HG02840 (cell line): Measurements from ENCODE around the gene FGF6.
"Not testable (repeated sequence)": the region's sequence is repeated elsewhere in the genome, so short reads cannot be mapped to it uniquely, and the experiment has no call there.

Source experiments
- ATAC-seq: cut with Tn5 transposase; IDR thresholded peaks from one replicate; pipeline ENCODE4 v1.9.1; 2021; ENCODE audit warnings: mild to moderate bottlenecking, moderate library complexity, moderate number of reproducible peaks; ENCODE audit not compliant: unreplicated experiment, low FRiP score

Gene FGF6, protein sequence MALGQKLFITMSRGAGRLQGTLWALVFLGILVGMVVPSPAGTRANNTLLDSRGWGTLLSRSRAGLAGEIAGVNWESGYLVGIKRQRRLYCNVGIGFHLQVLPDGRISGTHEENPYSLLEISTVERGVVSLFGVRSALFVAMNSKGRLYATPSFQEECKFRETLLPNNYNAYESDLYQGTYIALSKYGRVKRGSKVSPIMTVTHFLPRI

DNA sequence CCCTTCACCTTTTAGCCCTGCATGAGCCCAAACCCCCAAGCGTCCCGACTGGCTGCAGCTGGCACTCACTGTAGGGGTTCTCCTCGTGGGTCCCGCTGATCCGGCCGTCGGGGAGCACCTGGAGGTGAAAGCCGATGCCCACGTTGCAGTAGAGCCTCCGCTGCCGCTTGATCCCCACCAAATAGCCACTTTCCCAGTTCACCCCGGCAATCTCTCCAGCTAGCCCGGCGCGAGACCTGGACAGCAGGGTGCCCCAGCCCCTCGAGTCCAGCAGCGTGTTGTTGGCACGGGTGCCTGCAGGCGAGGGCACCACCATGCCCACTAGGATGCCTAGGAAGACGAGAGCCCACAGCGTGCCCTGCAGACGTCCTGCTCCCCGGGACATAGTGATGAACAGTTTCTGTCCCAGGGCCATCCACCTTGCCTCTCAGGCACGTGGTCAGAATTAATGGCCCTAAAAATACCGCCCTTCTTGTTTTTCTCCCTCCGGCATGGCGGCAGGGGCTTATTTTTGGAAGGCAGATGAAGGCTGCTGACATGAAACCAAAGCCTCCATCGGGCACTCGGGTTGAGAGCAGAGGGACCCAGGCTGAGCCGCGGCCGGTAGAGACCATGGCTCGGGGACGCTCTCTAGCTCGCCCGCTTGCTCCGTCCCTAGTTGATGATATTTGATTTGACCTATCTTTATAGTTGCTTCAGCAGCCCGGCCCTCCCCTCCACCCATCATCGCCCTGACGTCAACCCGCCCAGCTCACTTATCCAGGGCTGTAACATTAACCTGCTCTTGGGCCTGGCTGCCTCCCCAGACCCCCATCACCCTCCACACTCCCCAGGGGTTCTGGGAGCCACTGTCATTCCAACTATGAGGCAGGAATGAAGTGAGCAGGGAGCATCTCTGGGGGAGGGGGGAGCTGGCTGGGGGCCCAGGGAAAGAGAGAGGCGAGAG, at the start of gene FGF6:
FGF6 (minus strand) TSS at position 660 of the 946 bp plus-strand sequence; CDS start at position 415, 245 bp downstream.
- no peak for ATAC-seq

DNA sequence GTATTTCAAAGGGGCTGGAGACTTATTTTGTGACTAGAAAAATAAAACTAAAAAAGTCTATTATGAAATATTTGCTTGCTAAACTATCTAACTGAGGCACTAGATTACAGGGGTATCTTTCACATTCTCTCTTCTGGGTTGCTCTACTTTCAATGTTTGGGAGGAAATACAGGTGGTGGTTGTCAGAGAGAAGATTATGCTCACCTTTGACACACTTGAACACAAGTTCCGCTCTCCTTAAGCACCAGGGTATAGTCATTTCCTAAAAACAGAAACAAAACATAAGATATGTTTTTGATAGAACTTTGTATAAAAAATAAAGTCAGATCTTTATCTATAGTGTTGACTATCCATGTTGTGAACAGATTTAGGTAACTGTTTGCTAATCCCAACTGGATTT, 45.4 kb upstream of the FGF6 start:
- ATAC-seq = no peak

- ATAC-seq = no peak
Measured at GRCh38 chr12:4489556-4489955, 43.9 kb upstream of the FGF6 start.

DNA sequence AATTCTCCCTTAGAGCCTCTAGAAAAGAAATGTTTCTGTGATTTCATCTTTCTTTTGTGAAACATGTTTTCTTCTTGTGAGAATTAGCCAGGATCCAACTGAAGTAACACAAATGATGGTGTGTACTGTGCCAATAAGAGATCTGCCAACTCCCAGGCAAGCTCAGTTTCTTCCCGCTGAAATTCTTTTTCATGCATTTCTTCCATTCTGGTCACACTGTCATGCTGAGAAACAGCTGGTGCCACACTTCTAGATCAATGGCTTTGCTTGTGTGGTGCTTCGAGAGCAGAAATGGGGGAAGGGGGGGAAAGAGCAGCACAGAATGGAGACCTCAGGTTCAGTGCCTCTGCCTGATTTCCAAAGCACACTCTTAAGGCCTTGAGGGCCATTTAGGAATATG, 41.4 kb upstream of the FGF6 start:
- no peak for ATAC-seq

GRCh38 chr12:4486049-4486699, 40.6 kb upstream of the FGF6 start:
- no peak for ATAC-seq

DNA sequence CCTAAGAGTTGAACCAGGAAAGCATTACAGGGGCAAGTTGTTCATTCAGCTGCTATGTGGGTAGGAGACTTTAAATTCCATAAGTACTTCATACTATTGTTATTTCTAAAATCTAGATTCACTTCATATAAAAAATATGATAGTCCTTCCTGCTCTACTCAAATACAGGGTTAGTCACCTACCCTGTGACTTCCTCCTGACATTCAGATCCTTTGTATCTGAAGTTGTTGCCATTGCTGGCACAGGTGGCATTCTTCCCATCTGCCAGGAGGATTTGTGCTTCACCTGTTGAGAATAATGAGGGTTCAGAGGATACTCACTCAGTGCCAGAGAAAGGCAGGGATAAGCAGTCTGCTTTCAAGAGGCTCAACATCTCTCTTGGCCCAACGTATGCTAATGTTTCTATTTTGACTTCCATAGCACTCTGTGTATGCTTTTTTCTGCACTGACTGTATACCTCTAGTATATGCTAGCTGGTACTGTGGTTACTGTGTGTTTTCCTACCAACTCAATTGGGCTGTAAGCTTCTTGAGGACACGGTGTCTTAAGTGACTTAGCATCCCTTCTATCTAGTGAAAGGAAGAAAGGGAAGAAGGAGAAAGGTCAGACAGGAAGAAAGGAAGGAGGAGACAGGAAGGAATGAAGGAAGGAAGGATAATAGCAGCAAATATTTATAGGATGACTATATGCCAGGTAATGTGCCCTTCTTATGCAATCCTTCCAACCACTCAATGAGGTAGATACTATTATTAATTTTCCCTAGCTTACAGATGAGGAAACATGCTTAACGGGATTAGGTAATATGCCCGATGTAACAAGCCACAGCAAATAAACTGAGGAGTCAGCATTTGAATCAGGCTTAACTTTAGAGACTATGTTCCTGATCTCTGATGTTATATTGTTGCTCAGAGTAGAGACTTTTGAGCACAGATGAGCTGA, 38.5 kb upstream of the FGF6 start:
- no peak for ATAC-seq

GRCh38 chr12:4482936-4483335, 37.3 kb upstream of the FGF6 start:
- ATAC-seq = no peak

DNA sequence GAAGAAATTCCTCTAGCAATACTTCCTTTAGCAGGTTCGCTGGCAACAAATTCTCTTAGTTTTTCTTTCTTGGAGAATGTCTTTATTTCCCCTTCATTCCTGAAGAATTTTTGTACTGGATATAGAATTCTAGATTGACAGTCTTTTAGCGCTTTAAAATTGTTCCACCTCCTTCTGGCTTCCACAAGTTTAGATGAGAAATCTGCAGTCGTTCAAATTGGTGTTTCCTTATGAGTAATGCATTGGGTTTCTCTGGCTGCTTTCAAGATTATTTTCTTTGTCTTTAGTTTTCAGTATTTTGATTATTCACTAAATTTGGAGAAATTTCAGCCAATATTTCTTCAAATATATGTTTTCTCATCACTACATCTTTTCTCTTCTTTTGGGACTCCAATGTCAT, 33.3 kb upstream of the FGF6 start:
- ATAC-seq = no peak

- no peak for ATAC-seq
Measured at GRCh38 chr12:4477129-4477528, 31.5 kb upstream of the FGF6 start.

GRCh38 chr12:4472046-4472445, 26.4 kb upstream of the FGF6 start:
- ATAC-seq = no peak

GRCh38 chr12:4471256-4471655, 25.6 kb upstream of the FGF6 start:
- ATAC-seq = no peak

- ATAC-seq = no peak
Measured at GRCh38 chr12:4468994-4469393, 23.4 kb upstream of the FGF6 start.

GRCh38 chr12:4460761-4461160, 15.1 kb upstream of the FGF6 start:
- ATAC-seq = no peak

DNA sequence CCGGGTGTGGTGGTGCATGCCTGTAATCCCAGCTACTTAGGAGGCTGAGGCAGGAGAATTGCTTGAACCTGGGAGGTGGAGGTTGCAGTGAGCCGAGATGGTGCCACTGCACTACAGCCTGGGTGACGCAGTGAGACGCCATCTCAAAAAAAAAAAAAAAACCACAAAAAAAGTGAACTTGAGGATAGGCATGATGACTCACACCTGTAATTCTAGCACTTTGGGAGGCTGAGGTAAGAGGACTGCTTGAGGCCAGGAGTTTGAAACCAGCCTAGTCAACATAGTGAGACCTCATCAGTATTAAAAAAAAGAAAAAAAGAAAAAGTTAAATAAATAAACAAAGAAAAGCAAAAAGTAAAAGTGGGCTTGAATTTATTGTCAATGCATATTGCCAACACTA, 10.2 kb upstream of the FGF6 start:
- ATAC-seq = not testable (repeated sequence)

GRCh38 chr12:4454315-4454860, 8.8 kb upstream of the FGF6 start:
- ATAC-seq = no peak

GRCh38 chr12:4451694-4452093, 6.1 kb upstream of the FGF6 start:
- no peak for ATAC-seq

GRCh38 chr12:4450551-4451112, 5.0 kb upstream of the FGF6 start:
- no peak for ATAC-seq

DNA sequence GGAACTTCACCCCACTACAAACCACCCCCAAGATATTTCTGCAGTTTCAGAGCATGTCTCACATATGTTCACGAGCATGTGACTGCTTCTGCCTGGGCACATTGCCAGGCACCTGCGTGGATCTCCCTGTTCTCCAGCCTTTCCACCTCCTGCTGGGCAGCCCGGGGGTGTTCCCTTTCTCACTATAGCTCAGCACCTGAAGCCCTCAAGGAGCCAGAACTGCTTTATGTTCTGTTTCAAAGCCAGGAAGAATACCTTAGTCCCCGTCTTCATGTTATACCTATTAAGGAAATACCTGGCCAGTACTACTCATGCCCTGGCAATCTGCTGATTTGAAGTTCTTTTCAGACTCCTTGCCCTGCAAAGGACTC, 4.2 kb upstream of the FGF6 start:
- ATAC-seq = no peak

DNA sequence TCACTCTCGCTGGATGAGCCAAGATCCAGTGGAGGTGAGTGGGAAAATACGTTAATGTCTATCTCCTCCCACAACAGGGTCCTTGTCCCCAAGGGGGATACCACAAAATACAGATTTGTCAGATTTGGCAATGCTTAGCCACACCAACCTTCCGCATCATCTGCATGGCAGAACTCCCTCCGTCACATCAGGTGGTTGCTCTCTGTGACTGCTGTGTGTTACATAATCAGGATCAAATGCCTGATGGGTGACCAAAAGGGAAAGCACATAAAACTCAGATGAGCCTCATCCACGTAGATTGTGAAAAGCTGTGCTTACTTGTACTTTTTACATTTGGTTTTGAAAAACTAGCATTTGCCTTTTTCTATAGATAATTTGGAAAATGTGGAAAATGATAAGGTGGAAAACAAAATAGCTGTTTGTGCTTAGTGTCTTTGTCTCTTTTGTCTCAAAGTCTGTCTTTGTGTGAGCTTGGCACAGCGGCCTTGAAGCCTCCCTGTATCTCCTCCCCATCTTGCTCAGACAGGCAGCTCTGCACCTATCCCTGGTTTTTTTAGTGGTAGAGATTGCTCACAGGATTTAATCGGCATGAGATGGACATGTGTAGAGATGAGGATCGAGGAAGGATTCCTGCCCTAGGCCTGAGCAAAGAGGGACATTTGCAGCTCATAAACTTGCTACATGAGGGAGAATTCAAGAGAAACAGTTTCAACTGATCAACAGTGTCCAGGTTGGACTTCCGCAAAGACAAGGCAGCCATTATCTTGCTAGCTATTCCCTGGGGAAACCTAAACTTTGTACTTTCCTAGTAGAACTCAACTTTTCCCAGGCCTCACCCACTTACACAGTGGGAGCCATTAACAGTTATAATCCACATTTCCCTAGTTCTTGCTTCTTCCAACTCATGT, 3.6 kb upstream of the FGF6 start:
- no peak for ATAC-seq
